ENCODE results near the gene TCOF1. TPM values are rescaled to one million over a fixed set of nuclear protein-coding genes. Genes with fewer than 3 reads are reported as not detected.

The TCOF1 gene
- total RNA-seq, 1 donor from 2014 or later: 24.8 TPM

DNA sequence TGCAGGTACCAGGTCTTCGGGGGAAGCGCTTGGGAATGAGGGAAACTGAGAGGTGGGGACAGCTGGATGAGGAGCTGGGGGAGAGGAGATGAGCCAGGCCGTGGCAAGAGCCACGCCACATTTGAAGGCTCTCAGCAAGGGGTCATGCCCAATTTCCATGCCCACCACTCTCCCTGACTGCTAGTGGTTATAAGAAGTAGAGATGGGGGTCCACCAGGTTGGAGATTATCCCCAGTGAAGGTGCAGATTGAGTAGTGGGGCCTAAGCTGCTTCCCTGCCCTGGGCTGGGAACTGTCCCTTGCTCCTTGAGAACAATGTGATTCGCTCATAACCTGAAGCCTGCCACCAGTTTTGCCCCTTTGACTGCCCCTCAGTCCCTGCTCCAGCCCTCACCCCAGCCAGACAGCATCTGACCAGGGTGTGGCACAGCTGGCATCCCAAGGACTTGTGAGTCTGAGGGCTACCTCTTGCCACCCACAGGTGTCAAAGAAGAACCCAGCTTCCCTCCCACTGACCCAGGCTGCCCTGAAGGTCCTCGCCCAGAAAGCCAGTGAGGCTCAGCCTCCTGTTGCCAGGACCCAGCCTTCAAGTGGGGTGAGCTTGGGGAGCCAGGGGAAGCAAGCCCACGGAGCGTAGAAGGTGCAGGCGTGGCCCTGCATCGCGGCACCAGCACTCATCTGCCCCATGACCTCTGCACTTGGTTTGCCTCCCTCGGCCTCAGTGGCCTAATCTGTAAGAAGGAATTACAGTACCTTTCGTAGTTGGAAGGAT, 33.8 kb downstream of the TCOF1 start:
- no peak for DNase-seq (ENCODE audit: low read depth)

- no peak for DNase-seq (ENCODE audit: low read depth)
Observed at GRCh38 chr5:150391986-150392385, 34.5 kb downstream of the TCOF1 start.

- no peak for DNase-seq (ENCODE audit: low read depth)
Observed at GRCh38 chr5:150392680-150393079, 35.2 kb downstream of the TCOF1 start.

DNA sequence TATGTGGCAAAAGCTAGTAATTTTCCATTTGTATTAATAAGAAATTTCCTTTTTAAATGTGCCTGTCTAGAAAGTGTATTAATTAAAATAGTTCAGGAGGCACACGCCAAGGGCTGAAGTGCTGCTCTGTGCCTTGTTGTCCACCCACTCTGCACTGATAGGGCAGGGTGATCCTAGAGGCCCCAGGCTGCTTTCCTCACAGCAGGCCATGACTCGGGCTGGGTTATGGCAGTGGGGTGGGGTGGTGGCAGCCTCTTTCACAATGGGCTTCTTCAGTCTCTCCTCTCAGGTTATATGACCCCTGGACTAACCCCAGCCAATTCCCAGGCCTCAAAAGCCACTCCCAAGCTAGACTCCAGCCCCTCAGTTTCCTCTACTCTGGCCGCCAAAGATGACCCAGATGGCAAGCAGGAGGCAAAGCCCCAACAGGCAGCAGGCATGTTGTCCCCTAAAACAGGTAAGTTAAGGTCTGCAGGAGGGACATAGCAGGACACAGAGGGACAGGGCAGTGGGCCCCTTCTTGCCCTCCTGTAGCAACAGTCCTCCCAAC, 35.7 kb downstream of the TCOF1 start:
- DNase-seq (ENCODE audit: low read depth): no peak

DNA sequence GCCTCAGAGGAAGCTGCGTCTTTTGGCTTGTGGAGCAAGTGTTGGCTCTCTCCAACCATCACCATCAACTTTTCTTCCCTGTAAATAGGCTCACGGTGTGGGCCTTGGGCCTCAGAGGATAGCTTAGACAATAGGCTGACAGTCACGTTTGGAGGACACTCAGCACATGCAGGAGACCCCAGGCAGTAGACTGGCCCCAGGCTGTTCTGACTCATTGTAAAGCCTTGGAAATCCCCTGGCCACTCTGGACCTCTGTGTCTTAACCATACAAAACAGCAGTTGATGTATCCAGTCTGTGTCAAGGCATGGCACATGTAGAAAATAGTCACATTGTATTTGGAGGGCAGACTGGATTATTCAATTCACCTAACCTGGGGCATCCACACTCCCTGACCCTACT, 36.6 kb downstream of the TCOF1 start:
- no peak for DNase-seq (ENCODE audit: low read depth)

- DNase-seq (ENCODE audit: low read depth): no peak
Observed at GRCh38 chr5:150394912-150395687, 37.6 kb downstream of the TCOF1 start.

DNA sequence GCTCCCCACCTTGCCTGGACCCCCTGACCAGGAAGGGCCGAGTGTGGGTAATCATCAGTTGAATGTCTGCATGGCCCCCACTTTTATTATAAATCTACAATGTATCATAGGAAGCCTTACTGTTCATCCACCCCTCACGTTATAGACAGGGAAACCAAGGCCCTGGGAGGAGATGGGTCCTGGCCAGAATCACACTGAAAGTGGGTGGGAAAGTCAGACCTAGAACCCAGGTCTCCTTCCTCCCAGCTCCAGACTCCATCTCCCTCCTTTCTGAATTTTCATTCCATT, 38.1 kb downstream of the TCOF1 start:
- DNase-seq (ENCODE audit: low read depth): no peak

- DNase-seq (ENCODE audit: low read depth): no peak
Observed at GRCh38 chr5:150396267-150396666, 38.8 kb downstream of the TCOF1 start.

DNA sequence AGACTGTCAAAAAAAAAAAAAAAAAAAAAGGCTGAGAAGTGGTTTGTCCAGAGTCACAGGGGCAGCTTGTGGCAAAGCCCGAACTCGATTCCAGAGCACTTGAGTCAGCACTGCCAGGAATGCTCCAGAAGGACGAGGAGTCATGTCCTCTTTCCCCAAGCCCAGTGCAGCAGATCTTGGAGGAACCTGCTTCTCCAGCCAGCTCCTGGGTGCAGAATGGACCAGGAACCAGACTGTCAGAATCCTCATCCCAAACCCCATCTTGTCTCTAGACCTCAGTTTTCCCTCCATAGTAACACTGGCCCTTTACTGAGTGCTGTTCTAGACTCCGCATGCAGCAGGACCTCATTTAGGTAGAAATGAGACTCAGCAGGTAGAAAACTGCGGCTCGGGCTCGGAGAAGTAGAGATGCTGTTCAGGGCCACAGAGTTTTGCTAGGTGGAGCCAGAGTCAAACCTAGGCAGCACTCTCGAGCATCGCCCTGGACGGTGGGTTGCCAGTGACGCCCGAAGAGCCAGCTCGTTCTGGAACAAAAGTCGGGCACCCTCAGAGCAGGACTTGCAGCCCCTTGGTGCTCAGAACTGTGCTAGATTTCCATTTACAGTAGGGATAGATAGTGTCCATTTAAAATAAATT, 39.8 kb downstream of the TCOF1 start:
- DNase-seq (ENCODE audit: low read depth): no peak

GRCh38 chr5:150397782-150398721, 40.6 kb downstream of the TCOF1 start:
- DNase-seq (ENCODE audit: low read depth): no peak

GRCh38 chr5:150398722-150399523, 41.4 kb downstream of the TCOF1 start:
- no peak for DNase-seq (ENCODE audit: low read depth)

- no peak for DNase-seq (ENCODE audit: low read depth)
Observed at GRCh38 chr5:150399524-150400211, 42.2 kb downstream of the TCOF1 start.

DNA sequence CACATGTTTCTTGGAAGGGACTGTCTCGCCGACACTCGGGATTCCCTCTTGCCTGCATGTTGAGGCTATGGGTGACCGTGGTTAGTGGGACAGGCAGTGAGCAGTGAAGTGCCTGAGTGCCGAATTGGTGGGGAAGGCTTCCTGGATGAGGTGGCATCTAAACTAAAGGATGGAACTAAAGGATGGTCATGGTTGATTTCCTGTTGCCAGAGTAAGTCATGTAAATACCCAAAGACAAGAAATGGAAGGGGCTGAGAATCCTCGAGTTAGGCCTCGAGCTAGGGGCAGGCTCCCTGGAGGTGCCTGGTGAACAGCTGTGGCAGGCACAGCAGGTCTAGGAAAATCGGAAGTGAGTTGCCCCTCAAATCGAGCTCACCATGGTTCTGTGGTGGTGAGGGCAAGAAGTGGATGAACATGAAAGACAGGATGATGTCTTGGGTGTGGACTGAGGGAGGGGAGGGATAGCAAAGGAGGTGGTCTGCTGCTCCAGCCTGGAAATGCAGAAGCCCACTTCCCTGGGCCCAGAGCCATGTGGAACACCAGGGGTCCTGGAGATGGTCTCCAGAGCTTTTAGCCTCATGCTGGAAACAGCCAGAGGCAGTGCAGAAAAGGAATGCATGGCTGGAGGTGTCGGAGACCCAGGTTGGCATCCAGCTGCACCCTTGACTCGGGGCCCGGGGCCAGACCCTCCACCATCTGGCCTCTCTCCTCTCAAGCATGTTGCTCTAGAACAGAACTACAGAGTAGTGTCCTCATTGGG, 43.0 kb downstream of the TCOF1 start:
- no peak for DNase-seq (ENCODE audit: low read depth)

DNA sequence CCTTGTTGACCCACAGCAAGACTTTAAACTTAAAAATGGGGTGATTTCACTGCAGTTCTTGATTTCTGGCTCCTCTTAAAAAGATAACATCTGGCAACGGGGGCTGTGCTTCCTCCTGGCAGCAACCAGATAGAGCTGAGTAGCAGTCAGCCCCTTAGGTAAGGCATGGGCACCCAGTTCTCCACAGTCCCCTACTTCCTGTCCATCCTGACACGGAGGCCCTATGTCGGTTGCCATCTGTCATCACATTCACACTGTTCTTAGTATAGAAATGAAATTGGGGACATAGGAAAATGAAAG, 43.5 kb downstream of the TCOF1 start:
- no peak for DNase-seq (ENCODE audit: low read depth)

DNA sequence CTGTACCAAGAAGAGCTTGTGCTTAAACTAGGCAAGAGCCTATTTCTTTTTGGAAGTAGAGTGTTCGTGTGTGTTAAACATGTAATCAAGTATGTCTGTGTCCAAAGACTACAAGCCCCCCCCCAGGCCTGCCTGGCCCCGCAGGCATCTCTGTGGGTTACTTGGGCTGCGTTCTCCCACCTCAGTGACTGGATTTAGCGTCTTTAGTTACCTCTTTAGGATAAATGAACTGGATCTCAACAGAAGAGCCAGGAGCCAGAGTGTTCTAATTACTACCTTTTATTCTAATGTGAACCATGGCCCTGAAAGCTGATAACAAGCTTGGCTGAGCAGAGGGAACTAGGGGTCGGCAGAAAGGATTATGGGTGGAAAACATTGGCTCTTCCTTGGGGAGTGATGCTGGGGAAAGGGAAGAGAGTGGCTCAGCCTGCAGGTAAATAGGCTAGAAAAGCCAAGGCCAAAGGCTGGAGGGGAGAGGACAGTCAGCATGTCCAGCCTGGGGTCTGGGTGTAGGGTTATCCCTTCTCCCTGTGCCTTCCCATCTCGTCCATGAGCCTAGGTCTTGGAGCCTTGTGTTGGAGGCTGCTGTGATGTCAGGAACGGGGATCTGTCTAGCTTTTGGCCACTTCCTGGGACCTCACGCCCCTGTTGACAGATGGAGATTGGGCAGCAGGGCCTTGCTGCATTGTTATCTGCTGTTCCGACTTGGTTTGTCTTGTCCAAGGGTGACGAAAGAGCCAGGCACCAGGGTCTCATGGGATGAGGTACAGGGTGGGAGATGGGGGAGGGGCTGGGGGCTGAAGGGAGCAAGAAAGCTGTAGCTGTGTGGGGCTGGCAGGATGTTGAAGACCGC, 44.1 kb downstream of the TCOF1 start:
- DNase-seq (ENCODE audit: low read depth): no peak

DNA sequence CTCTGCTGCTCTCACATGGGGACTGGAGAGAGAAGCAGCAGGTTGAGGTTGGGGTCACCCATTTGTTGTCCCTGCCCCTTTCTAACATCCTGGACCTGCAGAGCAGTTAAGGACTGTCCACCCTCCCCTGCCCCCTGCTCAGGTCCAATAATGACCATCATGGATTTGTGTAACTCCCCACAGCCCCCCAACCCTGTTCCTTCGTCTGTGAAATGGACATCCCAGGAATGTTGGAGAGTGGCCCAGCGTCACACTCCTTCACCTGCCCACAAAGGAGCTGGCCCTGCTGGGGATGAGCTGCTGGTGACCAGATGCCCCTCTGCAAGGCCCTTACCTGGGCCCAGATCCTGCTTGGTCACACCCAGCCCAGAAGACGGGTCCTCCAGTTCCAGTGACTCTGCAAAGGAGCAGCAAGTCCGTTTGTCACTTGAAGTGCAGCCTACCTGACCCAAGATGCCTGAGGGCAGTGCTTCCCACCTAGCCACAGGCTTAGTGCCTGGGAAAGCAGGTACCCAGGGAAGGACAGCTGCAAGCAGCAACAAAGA, 44.8 kb downstream of the TCOF1 start:
- no peak for DNase-seq (ENCODE audit: low read depth)

DNA sequence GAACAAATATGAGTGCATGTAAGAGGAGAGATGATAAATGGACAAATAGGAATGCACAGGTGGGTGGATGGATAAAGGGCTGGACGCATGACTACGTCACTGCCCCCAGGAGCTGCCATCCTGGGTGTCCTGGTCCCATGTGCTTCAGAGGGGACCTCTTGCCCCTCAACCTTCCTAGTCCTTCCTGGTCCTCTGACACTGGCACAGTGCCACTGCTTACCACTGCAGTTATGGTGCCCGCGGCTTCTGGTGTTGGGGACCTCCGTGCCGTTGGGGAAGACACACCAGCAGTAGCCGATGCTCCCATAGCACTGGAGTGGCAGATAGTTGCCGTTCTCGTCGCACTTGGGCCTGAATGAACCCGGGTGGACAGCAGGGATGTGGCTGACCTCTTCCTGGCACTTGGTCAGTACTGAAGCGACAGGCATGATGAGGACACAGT, 45.4 kb downstream of the TCOF1 start:
- no peak for DNase-seq (ENCODE audit: low read depth)

DNA sequence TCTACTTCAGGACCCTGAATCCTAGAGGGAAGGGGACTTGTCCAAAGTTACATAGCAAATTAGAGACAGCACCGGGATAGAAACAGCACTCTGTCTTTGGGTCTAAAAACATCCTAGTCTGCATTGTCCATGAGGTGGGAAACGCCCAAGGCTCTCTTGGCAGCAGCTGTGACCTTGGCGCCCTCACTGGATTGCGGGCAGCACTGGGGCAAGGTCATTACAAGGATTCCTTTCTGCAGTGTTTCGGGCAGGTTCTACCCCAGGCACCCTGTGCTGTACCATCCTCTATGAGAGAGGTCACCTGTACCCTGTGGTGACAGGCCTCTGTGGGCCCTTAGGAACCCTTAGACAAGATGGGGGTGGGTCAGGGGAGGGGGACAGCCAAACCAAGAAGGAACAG, 46.6 kb downstream of the TCOF1 start:
- no peak for DNase-seq (ENCODE audit: low read depth)
